ENCODE measurements around the gene CST9.

CST9 gene

GRCh38 chr20:23568971-23569330 is 36.8 kb downstream of the CST9 start:
- Histone ChIP-seq H3K9ac (ENCODE audit: insufficient read length, low read depth) (no peak overlapping the region), H3K36me3 (ENCODE audit: insufficient read depth, insufficient read length, low read length) (no peaks in the 10 kb centered on the region), H3K27me3 (ENCODE audit: insufficient read depth, insufficient read length) (no peaks in the 10 kb centered on the region), H3K4me1 (ENCODE audit: insufficient read depth, insufficient read length) (no peaks in the 10 kb centered on the region), H3K4me3 (ENCODE audit: insufficient read length, low read depth) (no peak overlapping the region), H3K9me3 (ENCODE audit: insufficient read depth, low read length) (no peaks in the 10 kb centered on the region; the same call in 1 of the 2 replicates)
- DNase-seq (ENCODE audit: low read depth, low spot score) = no peak
- no peak for TF ChIP-seq SUZ12 (IDR thresholded peaks at IDR 0.05; ENCODE audit: extremely low read depth, insufficient read depth, insufficient read length)
- no peak for TF ChIP-seq YY1 (IDR thresholded peaks at IDR 0.05; ENCODE audit: insufficient read depth, insufficient read length)
- no peak for TF ChIP-seq ZNF274 (IDR thresholded peaks at IDR 0.05; ENCODE audit: low read depth, low read length)

GRCh38 chr20:23568320-23568970 is 37.3 kb downstream of the CST9 start, which contains the start of gene CST9L:
Gene CST9L, minus strand, starts transcription at chr20:23568484. Its CDS starts 34 bp downstream, at chr20:23568450.
- H3K9me3 ChIP-seq (ENCODE audit: insufficient read depth, low read length) = no peaks in the 10 kb centered on the region; the same call in 1 of the 2 replicates
- DNase-seq (ENCODE audit: low read depth, low spot score) = no peak
- no peak within 1 kb of the TSS for H3K9ac ChIP-seq (ENCODE audit: insufficient read length, low read depth)
- TF ChIP-seq ZNF274 (IDR thresholded peaks at IDR 0.05; ENCODE audit: low read depth, low read length) (no peak), YY1 (IDR thresholded peaks at IDR 0.05; ENCODE audit: insufficient read depth, insufficient read length) (no peak), SUZ12 (IDR thresholded peaks at IDR 0.05; ENCODE audit: extremely low read depth, insufficient read depth, insufficient read length) (no peak)
- no peak within 1 kb of the TSS for H3K4me3 ChIP-seq (ENCODE audit: insufficient read length, low read depth)
- no peaks in the 10 kb centered on the region for H3K36me3 ChIP-seq (ENCODE audit: insufficient read depth, insufficient read length, low read length)
- H3K4me1 ChIP-seq (ENCODE audit: insufficient read depth, insufficient read length) = no peaks in the 10 kb centered on the region
- no peaks in the 10 kb centered on the region for H3K27me3 ChIP-seq (ENCODE audit: insufficient read depth, insufficient read length)

- no peak for DNase-seq (ENCODE audit: low read depth, low spot score)
Measured at GRCh38 chr20:23566199-23566932, 39.4 kb downstream of the CST9 start.

GRCh38 chr20:23565503-23566045 is 40.1 kb downstream of the CST9 start:
- TF ChIP-seq ZNF274 (IDR thresholded peaks at IDR 0.05; ENCODE audit: low read depth, low read length) (no peak), YY1 (IDR thresholded peaks at IDR 0.05; ENCODE audit: insufficient read depth, insufficient read length) (no peak), SUZ12 (IDR thresholded peaks at IDR 0.05; ENCODE audit: extremely low read depth, insufficient read depth, insufficient read length) (no peak)
- Histone ChIP-seq H3K27me3 (ENCODE audit: insufficient read depth, insufficient read length) (no peaks in the 10 kb centered on the region), H3K36me3 (ENCODE audit: insufficient read depth, insufficient read length, low read length) (no peaks in the 10 kb centered on the region), H3K9me3 (ENCODE audit: insufficient read depth, low read length) (peaks cover 18% of the 10 kb centered on the region; the same call in 1 of the 2 replicates), H3K4me3 (ENCODE audit: insufficient read length, low read depth) (no peak overlapping the region), H3K9ac (ENCODE audit: insufficient read length, low read depth) (no peak overlapping the region), H3K4me1 (ENCODE audit: insufficient read depth, insufficient read length) (no peaks in the 10 kb centered on the region)
- DNase-seq (ENCODE audit: low read depth, low spot score) = no peak

More at GRCh38 chr20:23566199-23566932, 39.4 kb downstream of the CST9 start:
- H3K36me3 ChIP-seq (ENCODE audit: insufficient read depth, insufficient read length, low read length) = no peaks in the 10 kb centered on the region
- no peaks in the 10 kb centered on the region for H3K4me1 ChIP-seq (ENCODE audit: insufficient read depth, insufficient read length)
- no peak overlapping the region for H3K4me3 ChIP-seq (ENCODE audit: insufficient read length, low read depth)
- H3K27me3 ChIP-seq (ENCODE audit: insufficient read depth, insufficient read length) = no peaks in the 10 kb centered on the region
- no peak overlapping the region for H3K9ac ChIP-seq (ENCODE audit: insufficient read length, low read depth)
- peaks cover 15% of the 10 kb centered on the region for H3K9me3 ChIP-seq (ENCODE audit: insufficient read depth, low read length)
- TF ChIP-seq SUZ12 (IDR thresholded peaks at IDR 0.05; ENCODE audit: extremely low read depth, insufficient read depth, insufficient read length) = no peak
- TF ChIP-seq ZNF274 (IDR thresholded peaks at IDR 0.05; ENCODE audit: low read depth, low read length) = no peak
- no peak for TF ChIP-seq YY1 (IDR thresholded peaks at IDR 0.05; ENCODE audit: insufficient read depth, insufficient read length)

GRCh38 chr20:23564927-23565326 is 40.8 kb downstream of the CST9 start:
- no peaks in the 10 kb centered on the region for H3K27me3 ChIP-seq (ENCODE audit: insufficient read depth, insufficient read length)
- peaks cover 18% of the 10 kb centered on the region; the same call in 1 of the 2 replicates for H3K9me3 ChIP-seq (ENCODE audit: insufficient read depth, low read length)
- no peaks in the 10 kb centered on the region for H3K4me1 ChIP-seq (ENCODE audit: insufficient read depth, insufficient read length)
- no peak for DNase-seq (ENCODE audit: low read depth, low spot score)
- H3K9ac ChIP-seq (ENCODE audit: insufficient read length, low read depth) = no peak overlapping the region
- TF ChIP-seq SUZ12 (IDR thresholded peaks at IDR 0.05; ENCODE audit: extremely low read depth, insufficient read depth, insufficient read length) (no peak), YY1 (IDR thresholded peaks at IDR 0.05; ENCODE audit: insufficient read depth, insufficient read length) (no peak), ZNF274 (IDR thresholded peaks at IDR 0.05; ENCODE audit: low read depth, low read length) (no peak)
- no peak overlapping the region for H3K4me3 ChIP-seq (ENCODE audit: insufficient read length, low read depth)
- no peaks in the 10 kb centered on the region for H3K36me3 ChIP-seq (ENCODE audit: insufficient read depth, insufficient read length, low read length)

GRCh38 chr20:23562721-23563342 is 42.9 kb downstream of the CST9 start:
- H3K27me3 ChIP-seq (ENCODE audit: insufficient read depth, insufficient read length) = no peaks in the 10 kb centered on the region
- peaks cover 18% of the 10 kb centered on the region; the same call in 1 of the 2 replicates for H3K9me3 ChIP-seq (ENCODE audit: insufficient read depth, low read length)
- no peak for DNase-seq (ENCODE audit: low read depth, low spot score)
- no peaks in the 10 kb centered on the region for H3K36me3 ChIP-seq (ENCODE audit: insufficient read depth, insufficient read length, low read length)
- TF ChIP-seq SUZ12 (IDR thresholded peaks at IDR 0.05; ENCODE audit: extremely low read depth, insufficient read depth, insufficient read length) (no peak), ZNF274 (IDR thresholded peaks at IDR 0.05; ENCODE audit: low read depth, low read length) (no peak), YY1 (IDR thresholded peaks at IDR 0.05; ENCODE audit: insufficient read depth, insufficient read length) (no peak)
- no peak overlapping the region for H3K9ac ChIP-seq (ENCODE audit: insufficient read length, low read depth)
- no peaks in the 10 kb centered on the region for H3K4me1 ChIP-seq (ENCODE audit: insufficient read depth, insufficient read length)
- no peak overlapping the region for H3K4me3 ChIP-seq (ENCODE audit: insufficient read length, low read depth)

Data from NT2/D1 (cell line).